HL-60 (cell line): ENCODE results near the gene RHCG.

Experiments used
- CTCF ChIP-seq: IDR thresholded peaks from one replicate; pipeline ENCODE4 v1.5.1; 2011; ENCODE audit warnings: low read length, control low read depth, inconsistent platforms; ENCODE audit not compliant: insufficient read depth
- POLR2AphosphoS5 ChIP-seq: IDR thresholded peaks from 2 replicates; pipeline ENCODE4 v1.6.1; 2012; ENCODE audit warnings: low read depth
- REST ChIP-seq: IDR thresholded peaks from 2 replicates; pipeline ENCODE4 v1.6.1; 2012; ENCODE audit warnings: low read depth; ENCODE audit not compliant: insufficient replicate concordance
- SPI1 ChIP-seq: IDR thresholded peaks from 2 replicates; pipeline ENCODE4 v1.6.1; 2012; ENCODE audit warnings: low read depth, mild to moderate bottlenecking, borderline replicate concordance

GRCh38 chr15:89460048-89460447 lies 36.3 kb downstream of the RHCG start:
- TF ChIP-seq CTCF (no peak), REST (no peak), SPI1 (no peak), POLR2AphosphoS5 (no peak)
